ENCODE measurements around the gene SMAP2.

- TF ChIP-seq GLI4 (tag by site-specific recombination; IDR thresholded peaks at IDR 0.05) (no peak), REST (tag by site-specific recombination; IDR thresholded peaks at IDR 0.05) (no peak), RBAK (tag by site-specific recombination; IDR thresholded peaks at IDR 0.05) (no peak), CTCF (tag by site-specific recombination; IDR thresholded peaks at IDR 0.05) (no peak)
Observed at GRCh38 chr1:40383095-40383487, 9.6 kb downstream of the SMAP2 start.
